OCI-LY3 (cell line): ENCODE measurements around the gene ARIH1.
A peak's percentile ranks its signal among the peaks of the same experiment; 100 is the strongest.
"Not testable (repeated sequence)": the region's sequence is repeated elsewhere in the genome, so short reads cannot be mapped to it uniquely, and the experiment has no call there.

Source experiments
- H2AFZ ChIP-seq: fragments of 200-600, 300-600 bp; shearing (Covaris generic); 2 replicates; pipeline ENCODE4 v1.6.0; 2014; ENCODE audit warnings: antibody characterized with exemption, low read depth, low read length
- H3K27ac ChIP-seq: fragments of 200-600, 300-600 bp; sonication (generic); 2 replicates; pipeline ENCODE4 v1.5.1; 2014; ENCODE audit warnings: mild to moderate bottlenecking, low read length, moderate library complexity, mixed read lengths
- H3K27me3 ChIP-seq: fragments of 200-600, 300-600 bp; sonication (generic); 2 replicates; pipeline ENCODE4 v1.6.1; 2014; ENCODE audit warnings: low read depth, low read length, mixed read lengths
- H3K36me3 ChIP-seq: fragments of 200-600, 300-600 bp; sonication (generic); replicated peaks from 2 replicates; pipeline ENCODE3; 2014; ENCODE audit warnings: low read depth, low read length, mixed read lengths
- H3K4me1 ChIP-seq: fragments of 300-600, 200-600 bp; sonication (generic); 2 replicates; pipeline ENCODE4 v1.6.1; 2014; ENCODE audit warnings: low read length, mixed read lengths
- H3K4me2 ChIP-seq: fragments of 200-600, 300-600 bp; sonication (generic); 2 replicates; pipeline ENCODE4 v1.6.1; 2014; ENCODE audit warnings: low read length, mixed read lengths
- H3K4me3 ChIP-seq: fragments of 300-600, 200-600 bp; sonication (generic); 2 replicates; pipeline ENCODE4 v1.5.1; 2014; ENCODE audit warnings: antibody characterized with exemption, mild to moderate bottlenecking, low read length, moderate library complexity
- H3K79me2 ChIP-seq: fragments of 300-600, 200-600 bp; shearing (Covaris generic); 2 replicates; pipeline ENCODE4 v1.6.1; 2014; ENCODE audit warnings: mild to moderate bottlenecking, low read length, mixed read lengths
- H3K9ac ChIP-seq: fragments of 300-600, 200-600 bp; shearing (Covaris generic); 2 replicates; pipeline ENCODE4 v1.6.0; 2014; ENCODE audit warnings: mild to moderate bottlenecking, low read length, moderate library complexity
- H3K9me3 ChIP-seq: fragments of 200-600, 300-600 bp; shearing (Covaris generic); 2 replicates; pipeline ENCODE4 v1.6.1; 2014; ENCODE audit warnings: low read length, mixed read lengths; ENCODE audit not compliant: insufficient read depth
- H4K20me1 ChIP-seq: fragments of 200-600, 300-600 bp; sonication (generic); 2 replicates; pipeline ENCODE4 v1.6.1; 2016; ENCODE audit warnings: low read length, mixed read lengths; ENCODE audit not compliant: insufficient read depth
- EZH2phosphoT487 ChIP-seq: fragments of 200-600 bp; shearing (Covaris generic); IDR thresholded peaks from 2 replicates; pipeline ENCODE4 v1.6.1; 2018; ENCODE audit warnings: antibody characterized with exemption, mixed run types, low read depth
- TF ChIP-seq, protein P1 (sequence below): fragments of 200-600, 300-600 bp; sonication (generic); IDR thresholded peaks from 2 replicates; pipeline ENCODE4 v1.5.1; 2014; ENCODE audit warnings: antibody characterized with exemption, low read length, low read depth

ARIH1 gene

GRCh38 chr15:72472992-72473610, 1.0 kb upstream of the ARIH1 start:
- Histone ChIP-seq H3K9me3 (no peaks in the 10 kb centered on the region), H3K4me1 (peaks cover 23% of the 10 kb centered on the region), H3K4me2 (peak overlapping the region; percentile 87), H4K20me1 (peaks cover 29% of the 10 kb centered on the region), H3K36me3 (peaks cover 22% of the 10 kb centered on the region), H3K79me2 (peaks cover 50% of the 10 kb centered on the region), H3K27ac (peak overlapping the region; percentile 80), H3K27me3 (no peaks in the 10 kb centered on the region), H3K4me3 (peak overlapping the region; percentile 84), H3K9ac (peak overlapping the region; percentile 97), H2AFZ (peak overlapping the region; percentile 71; the same call in 1 of the 2 replicates)
- TF ChIP-seq EZH2phosphoT487, result no peak
- TF ChIP-seq, protein P1, sequence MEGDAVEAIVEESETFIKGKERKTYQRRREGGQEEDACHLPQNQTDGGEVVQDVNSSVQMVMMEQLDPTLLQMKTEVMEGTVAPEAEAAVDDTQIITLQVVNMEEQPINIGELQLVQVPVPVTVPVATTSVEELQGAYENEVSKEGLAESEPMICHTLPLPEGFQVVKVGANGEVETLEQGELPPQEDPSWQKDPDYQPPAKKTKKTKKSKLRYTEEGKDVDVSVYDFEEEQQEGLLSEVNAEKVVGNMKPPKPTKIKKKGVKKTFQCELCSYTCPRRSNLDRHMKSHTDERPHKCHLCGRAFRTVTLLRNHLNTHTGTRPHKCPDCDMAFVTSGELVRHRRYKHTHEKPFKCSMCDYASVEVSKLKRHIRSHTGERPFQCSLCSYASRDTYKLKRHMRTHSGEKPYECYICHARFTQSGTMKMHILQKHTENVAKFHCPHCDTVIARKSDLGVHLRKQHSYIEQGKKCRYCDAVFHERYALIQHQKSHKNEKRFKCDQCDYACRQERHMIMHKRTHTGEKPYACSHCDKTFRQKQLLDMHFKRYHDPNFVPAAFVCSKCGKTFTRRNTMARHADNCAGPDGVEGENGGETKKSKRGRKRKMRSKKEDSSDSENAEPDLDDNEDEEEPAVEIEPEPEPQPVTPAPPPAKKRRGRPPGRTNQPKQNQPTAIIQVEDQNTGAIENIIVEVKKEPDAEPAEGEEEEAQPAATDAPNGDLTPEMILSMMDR, result peak; percentile 34; the same call in 1 of the 2 replicates

GRCh38 chr15:72474466-72474911, 359 bp downstream of the ARIH1 start:
- peaks cover 64% of the 10 kb centered on the region for H3K79me2 ChIP-seq
- H2AFZ ChIP-seq, result no peak overlapping the region
- H3K4me2 ChIP-seq, result peak overlapping the region; percentile 91

GRCh38 chr15:72474912-72475628, 940 bp downstream of the ARIH1 start:
- Histone ChIP-seq H3K36me3 (peaks cover 37% of the 10 kb centered on the region), H3K4me3 (peak overlapping the region; percentile 84), H4K20me1 (peaks cover 36% of the 10 kb centered on the region), H3K4me2 (peak overlapping the region; percentile 91), H3K27ac (peak overlapping the region; percentile 80), H3K79me2 (peaks cover 70% of the 10 kb centered on the region), H2AFZ (no peak overlapping the region), H3K9me3 (no peaks in the 10 kb centered on the region), H3K27me3 (no peaks in the 10 kb centered on the region), H3K4me1 (peaks cover 23% of the 10 kb centered on the region), H3K9ac (peak overlapping the region; percentile 97)
- TF ChIP-seq, protein P1, result no peak
- no peak for TF ChIP-seq EZH2phosphoT487

More at GRCh38 chr15:72474466-72474911, 359 bp downstream of the ARIH1 start:
- Histone ChIP-seq H3K4me1 (peaks cover 23% of the 10 kb centered on the region), H3K9ac (peak overlapping the region; percentile 97), H3K4me3 (peak overlapping the region; percentile 84), H3K9me3 (no peaks in the 10 kb centered on the region), H3K27ac (peak overlapping the region; percentile 80), H3K36me3 (peaks cover 35% of the 10 kb centered on the region), H4K20me1 (peaks cover 36% of the 10 kb centered on the region), H3K27me3 (no peaks in the 10 kb centered on the region)
- TF ChIP-seq, protein P1, result no peak
- TF ChIP-seq EZH2phosphoT487, result no peak

- Histone ChIP-seq H3K79me2 (peaks cover 76% of the 10 kb centered on the region), H4K20me1 (peaks cover 41% of the 10 kb centered on the region), H3K27ac (peak overlapping the region; percentile 80), H3K36me3 (peaks cover 38% of the 10 kb centered on the region), H3K4me3 (peak overlapping the region; percentile 84), H3K9me3 (no peaks in the 10 kb centered on the region), H3K9ac (peak overlapping the region; percentile 97), H3K4me2 (peak overlapping the region; percentile 91), H3K4me1 (peaks cover 23% of the 10 kb centered on the region), H3K27me3 (no peaks in the 10 kb centered on the region), H2AFZ (no peak overlapping the region)
- TF ChIP-seq, protein P1, result no peak
- no peak for TF ChIP-seq EZH2phosphoT487
These were observed 1.5 kb downstream of the ARIH1 start for GRCh38 chr15:72475674-72476073.

- H2AFZ ChIP-seq, H3K9ac ChIP-seq, H3K27me3 ChIP-seq, H3K9me3 ChIP-seq, H3K27ac ChIP-seq: not testable (repeated sequence)
- peaks cover 44% of the 10 kb centered on the region for H3K36me3 ChIP-seq
- H3K79me2 ChIP-seq, result peaks cover 83% of the 10 kb centered on the region
- peak overlapping the region; percentile 84 for H3K4me3 ChIP-seq
- H3K4me2 ChIP-seq, result peak overlapping the region; percentile 91
- peaks cover 48% of the 10 kb centered on the region for H4K20me1 ChIP-seq
- H3K4me1 ChIP-seq, result peaks cover 23% of the 10 kb centered on the region
These were observed 2.2 kb downstream of the ARIH1 start for GRCh38 chr15:72476330-72476729.
